ENCODE results near the gene GH2.
"Not testable (repeated sequence)": the region's sequence is repeated elsewhere in the genome, so short reads cannot be mapped to it uniquely, and the experiment has no call there.

GH2 gene

GRCh38 chr17:63873577-63873976 is 8.2 kb downstream of the GH2 start, which contains the start of gene CSH2:
TSS of gene CSH2 (minus strand) at chr17:63873677. CDS start at chr17:63873614, 63 bp downstream.
- not testable (repeated sequence) for DNase-seq (ENCODE audit: low read depth)

DNA sequence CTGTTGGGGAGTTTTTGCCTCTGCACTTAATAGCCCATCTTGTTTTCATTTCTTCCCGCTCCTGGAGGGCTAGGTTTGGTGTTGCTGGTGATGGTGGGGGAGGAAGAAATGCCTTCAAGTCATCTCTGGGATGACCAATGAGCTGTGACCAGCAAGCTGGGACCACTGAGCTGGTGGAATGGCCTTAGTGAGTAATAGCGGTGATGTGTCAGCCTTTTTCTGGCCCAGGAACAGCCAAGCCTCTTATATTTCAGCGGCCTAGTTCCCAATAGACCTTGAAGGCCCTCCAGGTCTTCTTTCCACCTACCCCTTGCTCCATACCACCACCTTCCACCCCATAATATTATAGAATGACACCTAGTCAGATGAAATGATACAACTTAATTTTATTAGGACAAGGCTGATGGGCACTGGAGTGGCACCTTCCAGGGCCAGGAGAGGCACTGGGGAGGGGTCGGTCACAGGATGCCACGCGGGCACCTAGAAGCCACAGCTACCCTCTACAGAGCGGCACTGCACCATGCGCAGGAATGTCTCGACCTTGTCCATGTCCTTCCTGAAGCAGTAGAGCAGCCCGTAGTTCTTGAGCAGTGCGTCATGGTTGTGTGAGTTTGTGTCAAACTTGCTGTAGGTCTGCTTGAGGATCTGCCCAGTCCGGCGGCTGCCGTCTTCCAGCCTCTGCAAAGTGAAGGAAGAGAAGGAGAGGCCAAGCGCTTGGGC is 9.9 kb downstream of the GH2 start:
- peak; percentile 44 for DNase-seq (ENCODE audit: low read depth)

GRCh38 chr17:63870292-63870665 is 11.5 kb downstream of the GH2 start:
- DNase-seq (ENCODE audit: low read depth) = not testable (repeated sequence)

- DNase-seq (ENCODE audit: low read depth) = peak; percentile 39
Observed at GRCh38 chr17:63869491-63870291, 12.1 kb downstream of the GH2 start.

DNA sequence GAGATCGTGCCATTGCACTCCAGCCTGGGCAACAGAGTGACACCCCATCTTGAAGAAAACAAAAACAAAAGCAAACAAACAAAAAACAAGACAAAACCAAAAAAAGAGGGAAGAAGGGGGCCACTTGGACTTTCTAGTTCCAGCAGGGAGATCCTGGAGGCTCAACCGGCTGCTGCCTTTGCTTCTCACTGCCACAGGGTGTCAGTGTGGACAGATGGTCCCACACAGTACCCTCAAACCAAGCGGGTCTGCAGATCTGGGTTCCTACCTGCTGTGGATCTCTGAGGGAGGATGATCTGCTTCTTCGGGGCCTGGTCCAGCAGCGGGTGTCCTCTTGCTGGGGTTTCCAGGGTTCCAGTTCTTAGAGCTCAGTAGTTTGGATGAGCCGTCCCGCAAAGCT is 15.1 kb downstream of the GH2 start:
- not testable (repeated sequence) for DNase-seq (ENCODE audit: low read depth)

DNA sequence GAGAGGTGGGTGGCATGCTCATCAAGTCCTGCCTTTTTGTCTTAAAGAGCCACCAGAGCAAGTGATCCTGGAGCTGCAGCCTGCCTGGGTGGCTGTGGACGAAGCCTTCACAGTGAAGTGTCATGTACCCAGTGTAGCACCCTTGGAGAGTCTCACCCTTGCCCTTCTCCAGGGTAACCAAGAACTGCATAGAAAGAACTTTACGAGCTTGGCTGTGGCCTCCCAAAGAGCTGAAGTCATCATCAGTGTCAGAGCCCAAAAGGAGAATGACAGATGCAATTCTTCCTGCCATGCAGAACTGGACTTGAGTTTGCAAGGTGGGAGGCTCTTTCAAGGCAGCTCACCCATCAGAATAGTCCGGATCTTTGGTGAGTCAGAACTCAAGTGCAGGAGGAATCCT is 22.5 kb downstream of the GH2 start:
- DNase-seq (ENCODE audit: low read depth) = no peak

- DNase-seq (ENCODE audit: low read depth) = not testable (repeated sequence)
Observed at GRCh38 chr17:63856425-63856824, 25.3 kb downstream of the GH2 start.

GRCh38 chr17:63855185-63855584 is 26.6 kb downstream of the GH2 start:
- DNase-seq (ENCODE audit: low read depth) = no peak

DNA sequence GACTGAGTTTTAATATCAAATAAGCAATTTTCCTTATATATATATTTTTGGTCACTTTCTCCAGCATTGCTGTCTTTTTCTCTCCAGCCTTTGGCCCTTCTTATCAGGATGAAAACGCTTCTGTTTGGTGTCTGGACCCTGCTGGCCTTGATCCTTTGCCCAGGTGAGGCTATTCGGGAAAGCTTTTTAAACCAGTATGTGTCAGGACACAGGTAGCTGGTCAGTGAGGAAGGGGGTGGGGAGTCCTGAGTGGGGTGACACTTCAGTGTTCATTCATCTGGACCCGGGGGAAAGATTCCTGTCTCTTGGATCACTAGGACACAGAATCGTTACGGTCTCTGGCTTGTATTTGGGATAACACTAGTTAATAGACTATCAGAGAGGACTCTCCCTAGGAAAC is 27.0 kb downstream of the GH2 start:
- no peak for DNase-seq (ENCODE audit: low read depth)

- DNase-seq (ENCODE audit: low read depth) = no peak
Observed at GRCh38 chr17:63853260-63853659, 28.5 kb downstream of the GH2 start.

DNA sequence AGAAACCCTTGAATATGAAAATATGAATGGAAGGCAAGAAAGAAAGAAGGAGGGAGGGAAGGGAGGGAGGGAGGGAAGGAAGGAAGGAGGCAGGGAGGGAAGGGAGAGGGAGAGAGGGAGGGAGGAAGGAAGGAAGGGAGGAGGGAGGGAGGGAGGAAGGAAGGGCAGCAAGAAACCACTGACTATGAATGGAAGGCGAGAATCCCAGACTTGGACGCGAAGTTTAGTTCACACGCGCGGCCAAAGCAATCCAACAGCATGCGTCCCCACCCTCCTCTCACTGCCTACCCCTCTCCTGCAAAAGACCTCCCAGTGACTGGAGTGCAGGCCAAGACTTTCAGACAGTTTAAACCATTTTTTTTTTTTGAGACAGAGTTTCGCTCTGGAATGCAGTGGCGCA is 31.3 kb downstream of the GH2 start:
- no peak for DNase-seq (ENCODE audit: low read depth)

GRCh38 chr17:63848834-63849689 is 32.7 kb downstream of the GH2 start:
- peak; percentile 80 for DNase-seq (ENCODE audit: low read depth)

DNA sequence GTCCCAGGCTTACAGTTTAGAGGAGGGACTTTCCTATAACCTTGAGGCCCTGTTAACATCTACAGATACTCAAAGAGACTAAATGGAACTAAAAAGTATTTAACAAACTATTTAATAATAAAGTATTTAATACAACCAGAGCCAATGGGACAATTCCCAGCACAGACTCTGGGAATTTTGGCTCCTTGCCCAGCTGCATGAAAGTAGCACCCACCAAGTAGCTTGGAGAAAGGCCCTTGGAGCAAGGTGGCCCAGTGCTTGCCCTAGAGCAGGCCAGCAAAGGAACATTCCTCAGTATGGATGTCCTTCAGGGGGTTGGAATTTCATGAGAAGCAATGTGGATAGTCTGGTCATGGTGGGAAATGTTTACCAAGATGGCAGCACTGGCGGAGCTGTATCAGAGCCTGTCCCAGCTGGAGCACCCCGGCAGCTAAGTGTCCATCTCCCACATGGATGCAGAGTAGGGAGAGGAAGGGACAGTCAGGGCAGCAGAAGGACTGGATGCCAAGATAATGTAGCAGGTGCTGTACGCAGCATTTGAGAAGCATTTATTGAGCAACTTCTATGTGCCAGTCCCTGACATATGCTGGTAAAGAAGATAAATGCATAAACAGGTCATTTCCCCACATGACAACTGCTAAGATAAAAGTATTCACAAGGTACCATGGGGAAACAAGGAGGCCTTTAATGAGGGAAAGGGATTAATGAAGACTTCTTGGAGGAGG is 34.1 kb downstream of the GH2 start:
- DNase-seq (ENCODE audit: low read depth) = no peak

GRCh38 chr17:63845509-63845908 is 36.2 kb downstream of the GH2 start:
- no peak for DNase-seq (ENCODE audit: low read depth)

DNA sequence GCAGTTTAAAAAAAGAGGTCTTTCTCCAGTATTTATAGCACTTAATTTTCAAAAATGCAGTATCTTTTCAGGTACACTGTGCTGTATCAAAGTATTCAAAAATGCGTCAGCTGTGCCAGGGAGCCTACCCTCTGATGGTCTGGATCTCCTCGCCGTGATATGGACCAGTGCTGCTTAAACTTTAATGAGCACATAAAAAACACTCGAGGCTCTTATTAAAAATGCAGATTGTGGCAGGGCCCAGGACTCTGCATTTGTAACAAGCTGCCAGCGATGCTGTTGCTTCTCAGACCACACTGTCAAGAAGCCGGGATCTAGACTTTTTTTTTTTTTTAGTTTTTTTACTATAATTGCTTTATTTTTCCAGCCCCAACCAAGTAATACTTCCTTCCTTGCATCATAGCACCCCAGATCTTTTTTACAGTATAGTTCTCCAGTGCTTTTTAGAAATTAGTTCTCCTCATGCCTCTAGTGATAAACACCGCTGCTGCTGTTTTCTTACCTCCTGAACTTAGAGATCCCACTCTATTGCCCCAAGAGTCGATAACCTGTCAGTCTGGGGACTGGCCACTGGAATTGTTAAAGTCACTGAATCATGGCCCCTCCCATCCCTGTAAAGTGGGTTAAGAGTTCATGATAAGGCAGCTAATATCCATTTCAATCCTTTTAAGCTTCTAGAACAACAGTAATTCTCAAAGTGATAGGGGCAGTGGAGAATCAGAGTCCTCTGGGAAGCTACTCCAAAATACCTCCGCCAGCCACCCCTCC is 37.6 kb downstream of the GH2 start:
- no peak for DNase-seq (ENCODE audit: low read depth)

- DNase-seq (ENCODE audit: low read depth) = peak; percentile 66
Observed at GRCh38 chr17:63843387-63843888, 38.3 kb downstream of the GH2 start.

DNA sequence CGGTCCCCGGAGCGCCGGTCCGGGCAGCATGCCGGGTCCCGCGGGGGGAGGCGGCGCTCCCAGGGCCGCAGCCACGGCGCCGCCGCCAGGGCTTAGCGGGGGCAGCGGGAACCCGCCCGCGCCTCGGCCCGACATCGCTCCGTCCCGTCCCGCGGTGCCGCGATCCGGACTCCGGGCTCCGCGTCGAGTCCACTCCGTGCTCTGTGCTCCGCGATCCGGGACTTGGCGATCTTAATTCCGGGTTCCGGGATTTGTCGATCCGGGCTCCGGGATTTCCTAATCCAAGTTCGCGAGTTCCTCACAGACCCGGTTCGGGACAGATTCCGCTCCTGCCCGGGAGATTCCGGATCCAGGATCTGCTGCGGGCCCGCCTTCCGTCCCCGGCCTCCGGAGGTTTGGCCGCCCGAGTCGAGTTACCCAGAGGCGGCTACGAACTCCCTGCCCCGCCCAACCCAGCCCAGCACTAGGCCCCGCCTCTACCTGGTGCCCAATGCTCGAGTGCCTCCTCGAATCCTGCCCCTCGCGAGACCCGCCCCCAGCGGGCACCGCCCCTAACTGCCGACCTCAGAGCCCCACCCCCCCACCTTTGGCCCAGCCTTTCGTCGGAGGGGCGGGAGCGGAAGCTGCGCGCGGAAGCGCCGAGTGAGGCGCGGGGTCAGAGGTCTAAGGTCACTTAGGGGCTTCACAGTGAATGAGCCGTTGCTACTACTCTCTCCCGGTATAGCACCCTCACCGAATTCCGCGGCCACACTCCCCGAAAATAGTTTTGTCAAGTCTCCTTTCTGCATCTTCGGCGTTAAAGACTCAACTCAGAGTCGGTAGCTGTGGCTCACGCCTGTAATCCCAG is 39.0 kb downstream of the GH2 start, which contains the start of gene SMARCD2:
Gene SMARCD2, minus strand, starts transcription at position 146 of the 847 bp plus-strand sequence. Its CDS starts 11 bp downstream, at position 135.
- peak; percentile 100 for DNase-seq (ENCODE audit: low read depth)

DNA sequence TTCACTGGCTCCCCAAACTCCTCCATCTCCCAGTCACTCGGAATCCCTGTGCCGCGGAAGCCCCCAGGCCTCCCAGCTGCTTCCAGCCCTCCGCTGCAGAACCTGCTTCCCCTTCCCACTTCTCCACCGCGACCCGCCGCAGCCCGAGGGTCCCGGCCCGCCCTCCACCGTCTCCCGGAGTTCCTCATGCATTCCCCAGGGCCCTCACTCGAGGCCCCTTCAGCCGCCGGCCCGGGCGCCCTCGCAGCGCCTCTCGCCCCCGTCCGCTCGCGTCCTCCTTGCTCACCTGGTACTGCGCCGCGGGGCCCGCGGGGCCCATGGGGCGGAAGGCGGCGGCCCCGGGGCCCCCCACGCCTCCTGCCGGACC is 39.6 kb downstream of the GH2 start:
- no peak for DNase-seq (ENCODE audit: low read depth)

- peak; percentile 61 for DNase-seq (ENCODE audit: low read depth)
Observed at GRCh38 chr17:63841350-63842172, 40.2 kb downstream of the GH2 start.

All from ELR (cell line).